RWPE2 (cell line): ENCODE results near the gene EXOC6B.

Source experiments
- ATAC-seq: fragments of 200-7000 bp; cut with Tn5 transposase; 3 replicates; pipeline ENCODE4 v1.9.1; 2021; ENCODE audit warnings: low read depth
- DNase-seq: peaks from one replicate; pipeline ENCODE4 v3.0.0-alpha.2; 2020; ENCODE audit warnings: low spot score
- H3K27ac ChIP-seq: fragments of 450-650 bp; 2 replicates; pipeline ENCODE4 v1.5.1; 2017; ENCODE audit warnings: mild to moderate bottlenecking; ENCODE audit not compliant: poor library complexity, severe bottlenecking
- H3K27me3 ChIP-seq: fragments of 250-450 bp; sonication (Bioruptor Pico); 2 replicates; pipeline ENCODE4 v1.5.1; 2021; ENCODE audit warnings: mild to moderate bottlenecking, moderate library complexity; ENCODE audit not compliant: insufficient read depth, poor library complexity, severe bottlenecking
- H3K36me3 ChIP-seq: fragments of 250-450 bp; sonication (Bioruptor Pico); 2 replicates; pipeline ENCODE4 v1.5.1; 2020; ENCODE audit warnings: low read depth, mild to moderate bottlenecking, moderate library complexity
- H3K4me1 ChIP-seq: fragments of 250-450 bp; sonication (Bioruptor Pico); 2 replicates; pipeline ENCODE4 v1.5.1; 2021; ENCODE audit warnings: mild to moderate bottlenecking, moderate library complexity; ENCODE audit not compliant: insufficient read depth, poor library complexity, severe bottlenecking
- H3K4me3 ChIP-seq: fragments of 250-450 bp; sonication (Bioruptor Pico); 2 replicates; pipeline ENCODE4 v1.5.1; 2021; ENCODE audit warnings: mild to moderate bottlenecking, moderate library complexity; ENCODE audit not compliant: severe bottlenecking
- H3K9me3 ChIP-seq: fragments of 250-450 bp; sonication (Bioruptor Pico); 2 replicates; pipeline ENCODE4 v1.5.1; 2021; ENCODE audit warnings: mild to moderate bottlenecking, moderate library complexity; ENCODE audit not compliant: severe bottlenecking
- CTCF ChIP-seq: fragments of 450-650 bp; IDR thresholded peaks from one replicate; pipeline ENCODE4 v1.5.1; 2017; ENCODE audit warnings: mild to moderate bottlenecking, moderate library complexity; ENCODE audit not compliant: poor library complexity, severe bottlenecking

EXOC6B gene

GRCh38 chr2:72395096-72395495, 430.7 kb downstream of the EXOC6B start:
- no peak overlapping the region for H3K4me3 ChIP-seq
- H3K9me3 ChIP-seq, result no peaks in the 10 kb centered on the region
- no peaks in the 10 kb centered on the region for H3K36me3 ChIP-seq
- H3K27me3 ChIP-seq, result no peaks in the 10 kb centered on the region
- no peak for TF ChIP-seq CTCF
- no peak overlapping the region for H3K27ac ChIP-seq
- ATAC-seq (no peak), DNase-seq (no peak)
- H3K4me1 ChIP-seq, result no peaks in the 10 kb centered on the region

GRCh38 chr2:72394541-72395070, 431.2 kb downstream of the EXOC6B start:
- no peak for DNase-seq
- no peak for TF ChIP-seq CTCF

GRCh38 chr2:72389447-72389846, 436.4 kb downstream of the EXOC6B start:
- no peak for DNase-seq
- no peaks in the 10 kb centered on the region for H3K4me1 ChIP-seq
- no peak overlapping the region for H3K27ac ChIP-seq
- ATAC-seq, result no peak
- H3K27me3 ChIP-seq, result no peaks in the 10 kb centered on the region
- no peak for TF ChIP-seq CTCF
- no peak overlapping the region for H3K4me3 ChIP-seq
- H3K9me3 ChIP-seq, result peaks cover 5% of the 10 kb centered on the region
- no peaks in the 10 kb centered on the region for H3K36me3 ChIP-seq

More at GRCh38 chr2:72394541-72395070, 431.2 kb downstream of the EXOC6B start:
- no peak overlapping the region for H3K4me3 ChIP-seq
- no peaks in the 10 kb centered on the region for H3K27me3 ChIP-seq
- H3K36me3 ChIP-seq, result no peaks in the 10 kb centered on the region
- H3K9me3 ChIP-seq, result no peaks in the 10 kb centered on the region
- no peak overlapping the region for H3K27ac ChIP-seq
- ATAC-seq, result no peak
- no peaks in the 10 kb centered on the region for H3K4me1 ChIP-seq

GRCh38 chr2:72388263-72388662, 437.6 kb downstream of the EXOC6B start:
- Histone ChIP-seq H3K27ac (no peak overlapping the region), H3K4me1 (no peaks in the 10 kb centered on the region), H3K4me3 (no peak overlapping the region), H3K27me3 (no peaks in the 10 kb centered on the region), H3K36me3 (no peaks in the 10 kb centered on the region), H3K9me3 (peaks cover 5% of the 10 kb centered on the region)
- DNase-seq, result no peak
- TF ChIP-seq CTCF, result no peak
- no peak for ATAC-seq

- Histone ChIP-seq H3K4me1 (no peaks in the 10 kb centered on the region), H3K36me3 (no peaks in the 10 kb centered on the region), H3K4me3 (no peak overlapping the region), H3K9me3 (peaks cover 5% of the 10 kb centered on the region), H3K27me3 (no peaks in the 10 kb centered on the region), H3K27ac (no peak overlapping the region)
- TF ChIP-seq CTCF, result no peak
- DNase-seq (no peak), ATAC-seq (no peak)
Measured at GRCh38 chr2:72386288-72386687, 439.5 kb downstream of the EXOC6B start.
